ENCODE measurements around the gene SLIT1.

- TF ChIP-seq CTCF (conservative IDR thresholded peaks at IDR 0.05) (no peak), ZFX (IDR thresholded peaks at IDR 0.05) (no peak)
Measured at GRCh38 chr10:97010695-97011206, 175.0 kb downstream of the SLIT1 start.

Data from C4-2B (cell line).